Measurements from ENCODE around the gene PRMT5. TPM values are rescaled to one million over a fixed set of nuclear protein-coding genes. Genes with fewer than 3 reads are reported as not detected.

PRMT5 gene
- 61.3 and 86.6 TPM in 2 replicates for total RNA-seq (ENCODE audit: low replicate concordance)

DNA sequence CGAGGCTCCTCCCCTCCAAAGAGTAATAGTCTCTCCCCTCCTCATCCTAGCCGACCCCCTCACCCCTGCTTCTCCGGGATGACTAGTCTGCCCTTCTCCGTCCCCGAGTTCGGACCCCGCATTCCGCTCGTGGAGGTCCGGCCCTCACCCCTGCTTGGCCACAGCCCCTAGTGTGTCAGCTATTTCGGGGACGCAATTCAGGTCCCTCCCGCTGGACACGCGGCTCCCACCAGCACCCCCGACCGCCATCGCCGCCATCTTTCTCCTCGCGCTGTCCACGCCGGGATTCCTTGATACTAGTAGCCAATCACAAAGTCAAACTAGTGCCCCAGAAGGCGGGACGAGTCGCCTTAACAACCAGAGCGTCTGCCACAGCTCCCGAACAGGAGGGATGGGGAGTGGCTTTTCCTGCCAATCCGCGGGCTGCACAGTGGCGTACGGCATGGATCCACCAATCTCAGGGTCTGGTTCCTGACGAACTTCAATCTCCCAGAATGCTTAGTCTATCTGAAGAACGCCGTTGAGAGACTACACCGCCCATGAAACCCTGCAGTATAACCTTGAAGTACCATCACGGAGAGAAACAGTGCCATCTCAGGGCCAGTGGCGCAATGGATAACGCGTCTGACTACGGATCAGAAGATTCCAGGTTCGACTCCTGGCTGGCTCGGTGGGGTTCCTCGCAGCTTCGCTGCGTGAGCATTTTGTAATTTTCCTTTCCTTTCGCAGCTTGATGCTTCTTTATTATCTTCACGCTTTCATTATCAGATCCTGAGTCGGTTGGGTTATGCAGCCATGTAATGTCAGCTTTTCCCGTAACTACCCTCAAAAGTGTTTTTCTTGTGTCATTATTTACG is at the start of gene PRMT5:
Gene PRMT5 (minus strand): TSS at position 273 of the 857 bp plus-strand sequence. CDS start 15 bp downstream, at position 258.

GRCh38 chr14:22918804-22919600 is 10.2 kb downstream of the PRMT5 start, which contains the start of gene RBM23:
Gene RBM23 (minus strand): TSS chr14:22919149.

DNA sequence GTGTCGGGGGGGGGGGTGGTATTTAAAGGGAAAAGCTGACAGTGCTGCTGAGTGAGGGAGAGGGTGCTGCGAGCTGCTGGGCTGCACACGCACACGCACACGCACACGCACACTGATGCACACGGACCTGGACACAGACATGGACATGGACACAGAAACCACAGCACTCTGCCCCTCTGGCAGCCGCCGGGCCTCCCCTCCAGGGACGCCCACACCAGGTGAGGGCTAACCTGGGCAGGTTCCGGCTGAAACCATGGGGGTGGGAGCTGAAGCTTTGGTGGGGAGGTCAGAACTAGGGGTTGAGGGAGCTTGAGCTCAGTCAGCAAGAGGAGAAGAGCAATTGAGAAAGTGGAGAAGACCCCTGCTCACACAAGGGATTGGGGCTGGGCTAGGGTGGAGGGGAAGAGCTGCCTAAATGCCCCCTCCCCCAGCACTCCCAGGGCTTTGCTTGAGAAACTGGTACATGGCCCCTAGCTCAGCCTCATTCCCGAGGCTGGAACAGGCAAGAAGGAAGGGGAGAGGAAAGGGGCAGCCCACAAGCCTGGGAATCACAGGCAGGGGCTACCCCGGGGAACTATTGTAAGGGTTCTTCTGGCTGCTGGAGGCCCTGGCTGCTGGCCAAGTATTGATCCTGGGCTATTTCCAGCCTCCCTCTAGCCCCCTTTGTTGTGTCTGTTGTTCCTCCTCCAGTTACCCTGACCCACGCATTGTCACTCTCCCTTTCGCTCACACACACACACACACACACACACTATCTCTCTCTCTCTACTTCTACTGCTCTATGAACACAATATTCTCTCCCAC is 45.8 kb downstream of the PRMT5 start, which contains the start of gene REM2:
Gene REM2 (plus strand): TSS at position 50 of the 804 bp plus-strand sequence. CDS start 66 bp downstream, at position 116.

DNA sequence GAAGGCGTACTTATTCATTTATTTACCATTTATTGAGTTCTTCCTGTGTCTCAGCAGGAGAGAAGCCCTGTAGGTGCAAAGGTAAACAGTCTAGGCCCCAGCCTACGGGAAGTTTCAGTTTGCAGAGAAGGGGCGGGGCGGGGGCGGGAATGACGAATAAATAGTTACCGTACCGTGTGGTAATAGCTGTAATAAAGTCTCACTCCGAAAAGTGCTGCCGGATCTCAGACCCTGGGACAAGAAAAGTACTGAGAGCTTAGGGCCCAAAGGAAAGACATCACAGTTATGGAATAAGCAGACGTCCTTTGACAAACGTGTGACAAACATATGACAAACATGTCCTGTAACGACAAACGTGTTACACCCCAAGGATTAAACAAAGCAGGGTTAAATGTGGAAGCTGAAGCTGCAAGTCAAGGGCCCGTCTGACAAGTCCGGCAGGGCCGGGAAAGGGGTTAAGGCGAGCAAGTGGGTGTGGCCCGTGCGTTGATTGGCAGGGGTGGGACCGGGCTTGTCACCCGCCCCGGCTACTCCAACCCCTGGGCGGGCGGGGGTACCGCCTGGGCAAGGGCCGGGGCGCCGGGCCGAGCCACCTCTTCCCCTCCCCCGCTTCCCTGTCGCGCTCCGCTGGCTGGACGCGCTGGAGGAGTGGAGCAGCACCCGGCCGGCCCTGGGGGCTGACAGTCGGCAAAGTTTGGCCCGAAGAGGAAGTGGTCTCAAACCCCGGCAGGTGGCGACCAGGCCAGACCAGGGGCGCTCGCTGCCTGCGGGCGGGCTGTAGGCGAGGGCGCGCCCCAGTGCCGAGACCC is 57.7 kb downstream of the PRMT5 start, which contains the start of gene LRP10:
Gene LRP10 (plus strand): TSS at position 517 of the 809 bp plus-strand sequence. CDS start 564 bp downstream, outside the sequence.

Other genes with a start within 250 kb of the PRMT5 start
- gene OXA1L, start 162.7 kb downstream of the PRMT5 start, total RNA-seq (ENCODE audit: low replicate concordance) = 31.8 and 84.5 TPM in 2 replicates
- gene SLC7A7, start 113.9 kb downstream of the PRMT5 start, total RNA-seq (ENCODE audit: low replicate concordance) = 1.2 and 16.2 TPM in 2 replicates
- 39.5 and 75.6 TPM in 2 replicates for gene MRPL52, start 99.5 kb downstream of the PRMT5 start, total RNA-seq (ENCODE audit: low replicate concordance)
- gene MMP14, start 92.8 kb downstream of the PRMT5 start, total RNA-seq (ENCODE audit: low replicate concordance) = 361 and 371 TPM in 2 replicates
- gene LRP10, start 57.6 kb downstream of the PRMT5 start, total RNA-seq (ENCODE audit: low replicate concordance) = 47.1 and 59.4 TPM in 2 replicates
- 0.08 TPM in 1 of 2 replicates, not detected in the other for gene REM2, start 46.2 kb downstream of the PRMT5 start, total RNA-seq (ENCODE audit: low replicate concordance)
- gene RBM23, start 10.2 kb downstream of the PRMT5 start, total RNA-seq (ENCODE audit: low replicate concordance) = 46.7 and 118 TPM in 2 replicates
- gene HAUS4, start 27.7 kb upstream of the PRMT5 start, total RNA-seq (ENCODE audit: low replicate concordance) = 27.0 and 29.3 TPM in 2 replicates
- 19.2 and 54.1 TPM in 2 replicates for gene AJUBA, start 53.2 kb upstream of the PRMT5 start, total RNA-seq (ENCODE audit: low replicate concordance)
- gene C14orf93, start 80.8 kb upstream of the PRMT5 start, total RNA-seq (ENCODE audit: low replicate concordance) = 6.2 and 10.6 TPM in 2 replicates
- 210 and 299 TPM in 2 replicates for gene PSMB5, start 105.5 kb upstream of the PRMT5 start, total RNA-seq (ENCODE audit: low replicate concordance)
- gene PSMB11, start 112.8 kb upstream of the PRMT5 start, total RNA-seq (ENCODE audit: low replicate concordance) = not detected in 2 replicates
- 4.0 and 4.9 TPM in 2 replicates for gene CDH24, start 128.1 kb upstream of the PRMT5 start, total RNA-seq (ENCODE audit: low replicate concordance)
- 55.7 and 70.0 TPM in 2 replicates for gene ACIN1, start 165.8 kb upstream of the PRMT5 start, total RNA-seq (ENCODE audit: low replicate concordance)
- gene C14orf119, start 166.1 kb upstream of the PRMT5 start, total RNA-seq (ENCODE audit: low replicate concordance) = 53.4 and 58.8 TPM in 2 replicates
- 0.12 TPM in 1 of 2 replicates, not detected in the other for gene CIROP, start 175.6 kb upstream of the PRMT5 start, total RNA-seq (ENCODE audit: low replicate concordance)
- gene CEBPE, start 189.9 kb upstream of the PRMT5 start, total RNA-seq (ENCODE audit: low replicate concordance) = not detected in 2 replicates

All from smooth muscle cell of the coronary artery (primary cell).